ENCODE data around the gene CCDC50.

GRCh38 chr3:191345334-191345733 lies 16.1 kb downstream of the CCDC50 start:
- TF ChIP-seq EZH2 (IDR thresholded peaks at IDR 0.05) (no peak), CTCF (IDR thresholded peaks at IDR 0.05) (no peak)

All from neural progenitor cell (in vitro differentiated cells).